Measurements from ENCODE around the gene CEP44.
A peak's percentile ranks its signal among the peaks of the same experiment; 100 is the strongest.
"Not testable (repeated sequence)": the region's sequence is repeated elsewhere in the genome, so short reads cannot be mapped to it uniquely, and the experiment has no call there.

The CEP44 gene

GRCh38 chr4:174279433-174280155 is 4.1 kb upstream of the CEP44 start:
- DNase-seq: peak; percentile 40 to 61

- no peak for DNase-seq
Measured at GRCh38 chr4:174281182-174281737, 2.5 kb upstream of the CEP44 start.

GRCh38 chr4:174281901-174282300 is 1.8 kb upstream of the CEP44 start:
- DNase-seq: peak in 1 of 2 donors; percentile 69

GRCh38 chr4:174282836-174283506 is 740 bp upstream of the CEP44 start:
- DNase-seq: peak; percentile 96

- no peak for DNase-seq
Measured at GRCh38 chr4:174284487-174284886, 776 bp downstream of the CEP44 start.

- DNase-seq: no peak
Measured at GRCh38 chr4:174286870-174287269, 3.2 kb downstream of the CEP44 start.

- DNase-seq: no peak
Measured at GRCh38 chr4:174292473-174292872, 8.8 kb downstream of the CEP44 start.

GRCh38 chr4:174294641-174295040 is 10.9 kb downstream of the CEP44 start:
- DNase-seq: not testable (repeated sequence)

GRCh38 chr4:174295142-174295541 is 11.4 kb downstream of the CEP44 start:
- DNase-seq: not testable (repeated sequence)

GRCh38 chr4:174303687-174304086 is 20.0 kb downstream of the CEP44 start:
- DNase-seq: no peak

- DNase-seq: no peak
Measured at GRCh38 chr4:174304664-174305063, 21.0 kb downstream of the CEP44 start.

- DNase-seq: no peak
Measured at GRCh38 chr4:174305961-174306360, 22.2 kb downstream of the CEP44 start.

- no peak for DNase-seq
Measured at GRCh38 chr4:174307694-174308093, 24.0 kb downstream of the CEP44 start.

GRCh38 chr4:174312993-174313392 is 29.3 kb downstream of the CEP44 start:
- no peak for DNase-seq

GRCh38 chr4:174314274-174314673 is 30.6 kb downstream of the CEP44 start:
- DNase-seq: no peak

- DNase-seq: no peak
Measured at GRCh38 chr4:174314770-174315169, 31.1 kb downstream of the CEP44 start.

GRCh38 chr4:174316546-174316945 is 32.8 kb downstream of the CEP44 start:
- no peak for DNase-seq

GRCh38 chr4:174316954-174317353 is 33.2 kb downstream of the CEP44 start:
- no peak for DNase-seq

GRCh38 chr4:174317531-174317930 is 33.8 kb downstream of the CEP44 start:
- DNase-seq: no peak

- peak; percentile 7 to 41 for DNase-seq
Measured at GRCh38 chr4:174318829-174319764, 35.4 kb downstream of the CEP44 start.

- no peak for DNase-seq
Measured at GRCh38 chr4:174320494-174321199, 36.9 kb downstream of the CEP44 start.

GRCh38 chr4:174324236-174324635 is 40.5 kb downstream of the CEP44 start:
- no peak for DNase-seq

Data from inflammatory macrophage (primary cell).